ENCODE results near the gene LUZP2. TPM values are rescaled to one million over a fixed set of nuclear protein-coding genes. Genes with fewer than 3 reads are reported as not detected.
A peak's percentile ranks its signal among the peaks of the same experiment; 100 is the strongest.

LUZP2 gene
- total and polyA plus RNA-seq, 2 of the 8 experiments (the other 6 are each of a cell fraction or from before 2014, with no cell fraction given): 0.79 to 1.5 TPM

- 0 out of 2 replicates have a peak, but pooled peaks have one; percentile 61 for TF ChIP-seq SP4 (IDR thresholded peaks at IDR 0.05; ENCODE audit: low read length)
- TF ChIP-seq EZH2 (IDR thresholded peaks at IDR 0.05; ENCODE audit: low read depth, low read length, severe bottlenecking): peak; percentile 48
- peak; percentile 24; the same call in 1 of the 2 replicates for TF ChIP-seq PHF8 (conservative IDR thresholded peaks at IDR 0.05; ENCODE audit: low read depth, low read length)
- no peak for TF ChIP-seq POLR2AphosphoS5 (IDR thresholded peaks at IDR 0.05; ENCODE audit: low read depth, low read length)
- no peak for TF ChIP-seq ZNF274 (IDR thresholded peaks at IDR 0.05; ENCODE audit: borderline replicate concordance, extremely low read depth, low read length)
- TF ChIP-seq ASH2L (IDR thresholded peaks at IDR 0.05; ENCODE audit: low read length): peak; percentile 96
- no peak for TF ChIP-seq E2F6 (IDR thresholded peaks at IDR 0.05)
- peak; percentile 15; the same call in 1 of the 2 replicates for TF ChIP-seq TBP (IDR thresholded peaks at IDR 0.05; ENCODE audit: low read depth, low read length)
- TF ChIP-seq POLR2A (IDR thresholded peaks at IDR 0.05; ENCODE audit: control extremely low read depth in 1 of 2, low read depth in 2 of 2, low read length in 2 of 2): no peak
- TF ChIP-seq MAX (IDR thresholded peaks at IDR 0.05): no peak
- TF ChIP-seq BCL11A (IDR thresholded peaks at IDR 0.05; ENCODE audit: low read depth in 2 of 2, low read length in 2 of 2): no peak
- no peak for TF ChIP-seq SP2 (IDR thresholded peaks at IDR 0.05; ENCODE audit: low read length)
- TF ChIP-seq EP300 (IDR thresholded peaks at IDR 0.05; ENCODE audit: borderline replicate concordance in 1 of 2, low read depth in 2 of 2, low read length in 2 of 2): no peak
- peak; percentile 47 to 50 for TF ChIP-seq RAD21 (IDR thresholded peaks at IDR 0.05 in 1 of 2, conservative IDR thresholded peaks at IDR 0.05 in 1 of 2; ENCODE audit: low read depth in 2 of 2, low read length in 2 of 2)
- no peak for TF ChIP-seq SP1 (IDR thresholded peaks at IDR 0.05; ENCODE audit: low read depth, low read length)
- TF ChIP-seq SIX5 (IDR thresholded peaks at IDR 0.05; ENCODE audit: low read depth, low read length): no peak
- TF ChIP-seq TAF7 (optimal IDR thresholded peaks at IDR 0.05; ENCODE audit: borderline replicate concordance, low read depth, low read length): no peak
- TF ChIP-seq EGR1 (IDR thresholded peaks at IDR 0.05; ENCODE audit: borderline replicate concordance, low read depth, low read length): peak; percentile 4; the same call in 1 of the 2 replicates
- TF ChIP-seq CBX8 (IDR thresholded peaks at IDR 0.05; ENCODE audit: borderline replicate concordance, low read depth, low read length): no peak
- no peak for TF ChIP-seq HDAC2 (IDR thresholded peaks at IDR 0.05; ENCODE audit: borderline replicate concordance in 1 of 2, low read depth in 2 of 2, low read length in 2 of 2)
- TF ChIP-seq CHD1 (IDR thresholded peaks at IDR 0.05; ENCODE audit: low read depth, low read length): no peak
- peak; percentile 62 for TF ChIP-seq CTBP2 (IDR thresholded peaks at IDR 0.05; ENCODE audit: borderline replicate concordance, insufficient read depth, insufficient read length, low read length)
These were observed at the start of gene LUZP2 (continued) for GRCh38 chr11:24496736-24497725.

All from H1 (cell line).